ENCODE results near the gene EIF3L.

GRCh38 chr22:37924386-37925065, 75.3 kb downstream of the EIF3L start:
- no peak for TF ChIP-seq CTCF (IDR thresholded peaks at IDR 0.05)
- no peak for TF ChIP-seq POLR2A (IDR thresholded peaks at IDR 0.05)
